Psoas muscle (tissue), 8 donors: ENCODE results near the gene PPA1. TPM values are rescaled to one million over a fixed set of nuclear protein-coding genes. Genes with fewer than 3 reads are reported as not detected.
A peak's percentile ranks its signal among the peaks of the same experiment; 100 is the strongest.

ENCODE experiments used
- ATAC-seq, 4 donors: fragments of 200-7000 bp; cut with Tn5 transposase; one replicate each; pipeline ENCODE4 v1.9.1; 2020; ENCODE audit warnings: moderate library complexity in 3 of 4, mild to moderate bottlenecking in 2 of 4
- DNase-seq, 2 donors: peaks; one replicate each; pipeline ENCODE4 v3.0.0-alpha.2; 2020
- H3K27ac ChIP-seq: fragments of 200-600 bp; one replicate; pipeline ENCODE4 v1.8.0; 2022
- H3K27me3 ChIP-seq, 3 donors: fragments of 200-600 bp in 1 of 3; one replicate each; pipeline versions ENCODE4 v1.6.1 to v1.8.0; 2013 to 2022; ENCODE audit warnings: low read length in 2 of 3, mild to moderate bottlenecking in 2 of 3, moderate library complexity in 1 of 3; ENCODE audit not compliant: insufficient read depth in 3 of 3
- H3K36me3 ChIP-seq, 2 donors: fragments of 200-600 bp in 1 of 2; one replicate each; pipeline versions ENCODE4 v1.6.1 to v1.8.0; 2013 to 2022; ENCODE audit warnings: low read depth in 1 of 2, mild to moderate bottlenecking in 1 of 2, moderate library complexity in 1 of 2; ENCODE audit not compliant: insufficient read depth in 1 of 2
- H3K4me1 ChIP-seq: fragments of 200-600 bp; one replicate; pipeline ENCODE4 v1.8.0; 2022
- H3K4me3 ChIP-seq: fragments of 200-600 bp; one replicate; pipeline ENCODE4 v1.8.0; 2022; ENCODE audit warnings: mild to moderate bottlenecking
- H3K9me3 ChIP-seq: fragments of 200-600 bp; one replicate; pipeline ENCODE4 v1.8.0; 2022
- WGBS, 3 donors: extraction: QIAGEN DNeasy Blood & Tissue Kit; methylation state at CpG; one replicate each; pipeline versions ENCODE4 v1.1.6 to v1.1.7; 2013; 5-methylcytosine and 5-hydroxymethylcytosine counted together
- intact Hi-C, 2 donors: fragments of 100-400 bp; cut with DNase I; formaldehyde crosslinking; loops; one replicate each; pipeline versions ENCODE4 v1.11.0 to v1.14.2; 2022
- polyA plus RNA-seq, 3 donors: library from polyadenylated mRNA; stranded (reverse); fragments of 200-250 nt; gene quantifications; one replicate each; pipeline ENCODE4 v1.2.3, GENCODE V29; 2013
- total RNA-seq, 4 donors: library from RNA; stranded (reverse); fragmentation: NEBNext Ultra II Directional in 2 of 4; extraction: Animal tissue kit (Norgen Biotek cat#: 25700) in 2 of 4; gene quantifications; one replicate each; pipeline versions ENCODE4 v1.2.1 to v1.2.4, GENCODE V29; 2021 to 2023
- TF ChIP-seq, protein P1 (sequence below): fragments of 200-600 bp; IDR thresholded peaks from one replicate; pipeline ENCODE4 v1.8.0; 2022; ENCODE audit warnings: antibody characterized with exemption
- donor health status: healthy with polysubstance abuse.
- donor health status: DM: no; HTN: no; CAD: no; lungs with moderate emphysema.
- donor health status: Bipolar disorder and iron deficiency.
- donor health status: healthy.
- donor health status: DM: yes; HTN: yes; CAD: no.
- donor health status: DM: no; HTN: no; CAD: no.
- donor health status: DM: no; HTN: no; CAD: no.
- donor health status: DM: yes; HTN: yes; CAD: no.

PPA1 gene
- total and polyA plus RNA-seq, 7 donors, result 95.3 to 211 (median 131) TPM

- H3K4me3 ChIP-seq, result no peak overlapping the region
- DNase-seq (no peak), ATAC-seq (peak in 3 of 4 donors; percentile 28 to 48 (median 36))
- H3K27me3 ChIP-seq, result no peaks in the 10 kb centered on the region
- TF ChIP-seq, protein P1, sequence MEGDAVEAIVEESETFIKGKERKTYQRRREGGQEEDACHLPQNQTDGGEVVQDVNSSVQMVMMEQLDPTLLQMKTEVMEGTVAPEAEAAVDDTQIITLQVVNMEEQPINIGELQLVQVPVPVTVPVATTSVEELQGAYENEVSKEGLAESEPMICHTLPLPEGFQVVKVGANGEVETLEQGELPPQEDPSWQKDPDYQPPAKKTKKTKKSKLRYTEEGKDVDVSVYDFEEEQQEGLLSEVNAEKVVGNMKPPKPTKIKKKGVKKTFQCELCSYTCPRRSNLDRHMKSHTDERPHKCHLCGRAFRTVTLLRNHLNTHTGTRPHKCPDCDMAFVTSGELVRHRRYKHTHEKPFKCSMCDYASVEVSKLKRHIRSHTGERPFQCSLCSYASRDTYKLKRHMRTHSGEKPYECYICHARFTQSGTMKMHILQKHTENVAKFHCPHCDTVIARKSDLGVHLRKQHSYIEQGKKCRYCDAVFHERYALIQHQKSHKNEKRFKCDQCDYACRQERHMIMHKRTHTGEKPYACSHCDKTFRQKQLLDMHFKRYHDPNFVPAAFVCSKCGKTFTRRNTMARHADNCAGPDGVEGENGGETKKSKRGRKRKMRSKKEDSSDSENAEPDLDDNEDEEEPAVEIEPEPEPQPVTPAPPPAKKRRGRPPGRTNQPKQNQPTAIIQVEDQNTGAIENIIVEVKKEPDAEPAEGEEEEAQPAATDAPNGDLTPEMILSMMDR, result no peak
- H3K36me3 ChIP-seq, result no peaks in the 10 kb centered on the region
- intact Hi-C loops, result loop anchor here in 1 of 2 donors (5.0 kb wide), 1 partner anchor 88 kb away; no protein-coding TSS in a partner anchor
- H3K9me3 ChIP-seq, result no peaks in the 10 kb centered on the region
- H3K4me1 ChIP-seq, result no peaks in the 10 kb centered on the region
- 48 to 57% (median 53%) methylated on average over 2 of the region's 2 CpGs for WGBS, 3 donors
- H3K27ac ChIP-seq, result no peak overlapping the region
Observed at GRCh38 chr10:70274643-70275042, 41.4 kb upstream of the PPA1 start.

GRCh38 chr10:70272925-70273316 lies 39.7 kb upstream of the PPA1 start:
- DNase-seq (no peak), ATAC-seq (peak in 2 of 4 donors; percentile 28 to 72)
- Histone ChIP-seq H3K4me3 (no peak overlapping the region), H3K27me3 (no peaks in the 10 kb centered on the region), H3K36me3 (no peaks in the 10 kb centered on the region), H3K9me3 (no peaks in the 10 kb centered on the region), H3K4me1 (no peaks in the 10 kb centered on the region), H3K27ac (no peak overlapping the region)
- 13 to 23% (median 23%) methylated on average over 4 of the region's 4 CpGs for WGBS, 3 donors
- intact Hi-C loops, result loop anchor here in 1 of 2 donors (5.0 kb wide), 1 partner anchor 89 kb away; no protein-coding TSS in a partner anchor
- TF ChIP-seq, protein P1, result peak; percentile 56

DNA sequence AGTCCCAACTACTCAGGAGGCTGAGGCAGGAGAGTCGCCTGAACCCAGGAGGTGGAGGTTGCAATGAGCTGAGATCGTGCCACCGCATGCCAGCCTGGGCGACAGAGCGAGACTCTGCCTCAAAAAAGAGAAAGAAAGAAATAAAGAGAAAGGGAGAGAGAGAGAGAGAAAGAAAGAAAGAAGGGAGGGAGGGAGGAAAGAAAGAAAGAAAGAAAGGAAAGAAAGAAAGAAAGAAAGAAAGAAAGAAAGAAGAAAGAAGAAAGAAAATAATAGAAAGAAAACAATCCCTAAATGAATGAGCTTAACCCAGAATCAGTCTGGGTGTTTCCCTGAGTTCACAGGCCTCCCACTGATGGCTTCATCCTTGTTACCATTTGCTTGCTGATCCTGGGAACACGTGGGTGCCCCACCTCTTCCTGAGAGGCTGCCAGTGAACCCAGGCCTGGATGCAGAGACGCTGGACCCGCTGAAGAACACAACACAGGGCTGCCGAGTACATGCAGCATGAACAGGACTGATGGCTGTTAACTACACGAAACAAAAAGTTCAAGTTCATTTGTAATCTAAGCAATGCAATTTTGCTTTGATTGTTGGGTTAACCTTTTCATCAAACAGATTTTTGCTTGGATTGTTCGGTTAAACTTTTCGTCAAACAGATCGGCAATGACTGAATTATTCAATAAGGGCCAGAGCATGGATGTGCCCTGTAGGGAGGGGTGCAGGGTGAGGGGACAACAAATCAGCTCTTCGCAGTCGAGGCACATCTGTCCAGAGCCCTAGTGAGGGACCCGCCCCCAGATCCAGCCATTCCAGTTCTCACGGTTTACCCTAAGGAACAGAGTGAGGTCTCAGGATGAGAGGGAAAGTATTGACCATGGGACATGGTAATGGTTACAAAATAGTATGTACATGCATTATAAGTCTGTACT lies 39.0 kb upstream of the PPA1 start:
- TF ChIP-seq, protein P1, result no peak
- H3K4me3 ChIP-seq, result no peak overlapping the region
- intact Hi-C loops, result loop anchor here in 1 of 2 donors (5.0 kb wide), 1 partner anchor 90 kb away; no protein-coding TSS in a partner anchor
- DNase-seq (no peak), ATAC-seq (peak in 1 of 4 donors; percentile 43)
- WGBS, 3 donors, result 69 to 77% (median 69%) methylated on average over 17 of the region's 17 CpGs
- no peaks in the 10 kb centered on the region for H3K36me3 ChIP-seq
- peaks cover 3% of the 10 kb centered on the region for H3K4me1 ChIP-seq
- no peaks in the 10 kb centered on the region for H3K27me3 ChIP-seq
- H3K9me3 ChIP-seq, result no peaks in the 10 kb centered on the region
- no peak overlapping the region for H3K27ac ChIP-seq

DNA sequence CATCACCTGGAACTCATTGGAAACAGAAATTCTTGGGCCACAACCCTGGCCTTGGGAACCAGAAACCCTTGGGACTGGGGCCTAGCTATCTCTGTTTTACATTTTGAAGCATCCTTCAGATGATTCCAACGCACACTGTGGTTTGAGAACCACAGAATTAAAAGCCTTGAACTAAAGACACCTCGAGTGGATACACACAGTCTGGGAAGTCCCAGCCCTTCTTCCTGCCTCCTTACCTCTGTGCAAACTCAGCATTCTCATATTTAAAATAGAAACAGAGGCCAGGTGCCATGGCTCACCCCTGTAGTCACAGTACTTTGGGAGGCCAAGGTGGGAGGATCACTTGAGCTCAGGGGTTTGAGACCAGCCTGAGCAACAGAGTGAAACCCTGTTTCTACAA lies 37.7 kb upstream of the PPA1 start:
- H3K27ac ChIP-seq, result no peak overlapping the region
- no peak for ATAC-seq
- TF ChIP-seq, protein P1, result no peak
- whole genome bisulfite sequencing, 3 donors, result 84 to 90% (median 88%) methylated on average over 2 of the region's 2 CpGs
- no peaks in the 10 kb centered on the region for H3K9me3 ChIP-seq
- peaks cover 5% of the 10 kb centered on the region for H3K4me1 ChIP-seq
- DNase-seq, result no peak
- no peak overlapping the region for H3K4me3 ChIP-seq
- intact Hi-C loops, result loop anchor here in 1 of 2 donors (5.0 kb wide), 1 partner anchor 91 kb away; no protein-coding TSS in a partner anchor
- H3K27me3 ChIP-seq, result no peaks in the 10 kb centered on the region
- H3K36me3 ChIP-seq, result no peaks in the 10 kb centered on the region
